HG03354 (cell line): ENCODE measurements around the gene TOMM20.
A peak's percentile ranks its signal among the peaks of the same experiment; 100 is the strongest.
"Not testable (repeated sequence)": the region's sequence is repeated elsewhere in the genome, so short reads cannot be mapped to it uniquely, and the experiment has no call there.

Experiments used
- ATAC-seq: cut with Tn5 transposase; IDR thresholded peaks from one replicate; pipeline ENCODE4 v1.9.1; 2021; ENCODE audit warnings: mild to moderate bottlenecking; ENCODE audit not compliant: unreplicated experiment, poor library complexity, severe bottlenecking

TOMM20 gene

GRCh38 chr1:235105051-235106043 is 23.3 kb downstream of the TOMM20 start:
- peak; percentile 74 for ATAC-seq

- ATAC-seq, result no peak
Measured at GRCh38 chr1:235102993-235103411, 25.6 kb downstream of the TOMM20 start.

- no peak for ATAC-seq
Measured at GRCh38 chr1:235102259-235102582, 26.4 kb downstream of the TOMM20 start.

GRCh38 chr1:235101558-235102258 is 26.9 kb downstream of the TOMM20 start:
- no peak for ATAC-seq

GRCh38 chr1:235100194-235100772 is 28.4 kb downstream of the TOMM20 start:
- ATAC-seq, result no peak

GRCh38 chr1:235098991-235099390 is 29.6 kb downstream of the TOMM20 start:
- ATAC-seq, result no peak

GRCh38 chr1:235098547-235098946 is 30.1 kb downstream of the TOMM20 start:
- no peak for ATAC-seq

GRCh38 chr1:235097501-235097900 is 31.1 kb downstream of the TOMM20 start:
- not testable (repeated sequence) for ATAC-seq

- no peak for ATAC-seq
Measured at GRCh38 chr1:235095938-235096562, 32.6 kb downstream of the TOMM20 start.

- peak; percentile 76 for ATAC-seq
Measured at GRCh38 chr1:235093696-235094592, 34.7 kb downstream of the TOMM20 start.

GRCh38 chr1:235093013-235093695 is 35.5 kb downstream of the TOMM20 start:
- ATAC-seq, result no peak

GRCh38 chr1:235092415-235092814 is 36.2 kb downstream of the TOMM20 start:
- not testable (repeated sequence) for ATAC-seq

GRCh38 chr1:235092045-235092406 is 36.6 kb downstream of the TOMM20 start:
- not testable (repeated sequence) for ATAC-seq

GRCh38 chr1:235091319-235092044 is 37.2 kb downstream of the TOMM20 start:
- ATAC-seq, result not testable (repeated sequence)

- no peak for ATAC-seq
Measured at GRCh38 chr1:235090406-235091069, 38.1 kb downstream of the TOMM20 start.

- ATAC-seq, result no peak
Measured at GRCh38 chr1:235088907-235089306, 39.7 kb downstream of the TOMM20 start.

GRCh38 chr1:235088430-235088829 is 40.2 kb downstream of the TOMM20 start:
- ATAC-seq, result no peak
